ENCODE measurements around the gene FOXO6. TPM values are rescaled to one million over a fixed set of nuclear protein-coding genes. Genes with fewer than 3 reads are reported as not detected.
"Not testable (repeated sequence)": the region's sequence is repeated elsewhere in the genome, so short reads cannot be mapped to it uniquely, and the experiment has no call there.

Gene FOXO6
- total RNA-seq, 1 donor from 2014 or later: 11.7 TPM

GRCh38 chr1:41328780-41329640 lies 32.2 kb upstream of the FOXO6 start:
- no peak overlapping the region for H3K27ac Mint-ChIP-seq (ENCODE audit: unreplicated experiment)
- H3K9me3 Mint-ChIP-seq (ENCODE audit: unreplicated experiment): no peaks in the 10 kb centered on the region
- peaks cover 4% of the 10 kb centered on the region for H3K36me3 Mint-ChIP-seq (ENCODE audit: unreplicated experiment)
- DNase-seq: no peak
- TF ChIP-seq CTCF (IDR thresholded peaks at IDR 0.05; ENCODE audit: partially characterized antibody, unreplicated experiment): no peak
- peaks cover 4% of the 10 kb centered on the region for H3K27me3 Mint-ChIP-seq (ENCODE audit: unreplicated experiment)
- no peaks in the 10 kb centered on the region for H3K4me1 Mint-ChIP-seq (ENCODE audit: low read depth, unreplicated experiment)
- no peak overlapping the region for H3K4me3 Mint-ChIP-seq (ENCODE audit: unreplicated experiment)

- DNase-seq: no peak
- no peak for TF ChIP-seq CTCF (IDR thresholded peaks at IDR 0.05; ENCODE audit: partially characterized antibody, unreplicated experiment)
- no peaks in the 10 kb centered on the region for H3K4me1 Mint-ChIP-seq (ENCODE audit: low read depth, unreplicated experiment)
- peaks cover 4% of the 10 kb centered on the region for H3K27me3 Mint-ChIP-seq (ENCODE audit: unreplicated experiment)
- no peak overlapping the region for H3K4me3 Mint-ChIP-seq (ENCODE audit: unreplicated experiment)
- peaks cover 4% of the 10 kb centered on the region for H3K36me3 Mint-ChIP-seq (ENCODE audit: unreplicated experiment)
- H3K27ac Mint-ChIP-seq (ENCODE audit: unreplicated experiment): no peak overlapping the region
- H3K9me3 Mint-ChIP-seq (ENCODE audit: unreplicated experiment): no peaks in the 10 kb centered on the region
These were observed 31.3 kb upstream of the FOXO6 start for GRCh38 chr1:41329662-41330587.

- Mint-ChIP-seq H3K27ac (ENCODE audit: unreplicated experiment) (no peak overlapping the region), H3K4me3 (ENCODE audit: unreplicated experiment) (no peak overlapping the region)
These were observed 30.4 kb upstream of the FOXO6 start for GRCh38 chr1:41330588-41331545.

GRCh38 chr1:41331546-41331917 lies 29.7 kb upstream of the FOXO6 start:
- Mint-ChIP-seq H3K4me1 (ENCODE audit: low read depth, unreplicated experiment) (no peaks in the 10 kb centered on the region), H3K27me3 (ENCODE audit: unreplicated experiment) (peaks cover 4% of the 10 kb centered on the region), H3K36me3 (ENCODE audit: unreplicated experiment) (peaks cover 8% of the 10 kb centered on the region), H3K9me3 (ENCODE audit: unreplicated experiment) (no peaks in the 10 kb centered on the region), H3K27ac (ENCODE audit: unreplicated experiment) (no peak overlapping the region), H3K4me3 (ENCODE audit: unreplicated experiment) (no peak overlapping the region)
- TF ChIP-seq CTCF (IDR thresholded peaks at IDR 0.05; ENCODE audit: partially characterized antibody, unreplicated experiment): no peak
- no peak for DNase-seq

More at GRCh38 chr1:41330588-41331545, 30.4 kb upstream of the FOXO6 start:
- DNase-seq: no peak
- Mint-ChIP-seq H3K36me3 (ENCODE audit: unreplicated experiment) (peaks cover 8% of the 10 kb centered on the region), H3K4me1 (ENCODE audit: low read depth, unreplicated experiment) (no peaks in the 10 kb centered on the region), H3K27me3 (ENCODE audit: unreplicated experiment) (peaks cover 4% of the 10 kb centered on the region), H3K9me3 (ENCODE audit: unreplicated experiment) (no peaks in the 10 kb centered on the region)
- TF ChIP-seq CTCF (IDR thresholded peaks at IDR 0.05; ENCODE audit: partially characterized antibody, unreplicated experiment): no peak

GRCh38 chr1:41332161-41332560 lies 29.1 kb upstream of the FOXO6 start:
- H3K36me3 Mint-ChIP-seq (ENCODE audit: unreplicated experiment); H3K27me3 Mint-ChIP-seq (ENCODE audit: unreplicated experiment); H3K27ac Mint-ChIP-seq (ENCODE audit: unreplicated experiment); DNase-seq; H3K9me3 Mint-ChIP-seq (ENCODE audit: unreplicated experiment); H3K4me1 Mint-ChIP-seq (ENCODE audit: low read depth, unreplicated experiment); H3K4me3 Mint-ChIP-seq (ENCODE audit: unreplicated experiment): not testable (repeated sequence)
